Type B pancreatic cell (in vitro differentiated cells): Measurements from ENCODE around the gene COQ2. TPM values are rescaled to one million over a fixed set of nuclear protein-coding genes. Genes with fewer than 3 reads are reported as not detected.

ENCODE experiments used
- DNase-seq: peaks from one replicate; pipeline ENCODE4 v3.0.0; 2021; ENCODE audit warnings: mixed read lengths; ENCODE audit not compliant: unreplicated experiment; ENCODE audit errors: extremely low spot score
- H3K27ac Mint-ChIP-seq: 2 replicates; pipeline ENCODE4 v1.8.0; 2021; ENCODE audit warnings: mild to moderate bottlenecking, mixed read lengths
- H3K27me3 Mint-ChIP-seq: 2 replicates; pipeline ENCODE4 v1.8.0; 2021; ENCODE audit warnings: mixed read lengths
- H3K36me3 Mint-ChIP-seq: 2 replicates; pipeline ENCODE4 v1.8.0; 2021; ENCODE audit warnings: mixed read lengths
- H3K4me1 Mint-ChIP-seq: one replicate; pipeline ENCODE4 v1.8.0; 2021; ENCODE audit warnings: mixed read lengths; ENCODE audit not compliant: unreplicated experiment
- H3K4me3 Mint-ChIP-seq: 2 replicates; pipeline ENCODE4 v1.8.0; 2021; ENCODE audit warnings: mild to moderate bottlenecking, mixed read lengths
- H3K9me3 Mint-ChIP-seq: 2 replicates; pipeline ENCODE4 v1.8.0; 2021; ENCODE audit warnings: mixed read lengths
- CTCF ChIP-seq: fragments of 200-600 bp; sonication (generic); conservative IDR thresholded peaks from 2 replicates; pipeline ENCODE4 v1.5.0; 2021; ENCODE audit warnings: antibody characterized with exemption, mild to moderate bottlenecking
- total RNA-seq: library from RNA; stranded (reverse); gene quantifications from 2 replicates; pipeline ENCODE4 v1.2.1, GENCODE V29; 2021; ENCODE audit warnings: low replicate concordance

Gene COQ2
- total RNA-seq, 1 donor from 2014 or later, result 16.5 TPM

GRCh38 chr4:83216959-83217683 is 67.5 kb downstream of the COQ2 start:
- H3K4me3 Mint-ChIP-seq, result peak overlapping the region; percentile 31
- no peak for DNase-seq
- peak overlapping the region; percentile 76 for H3K27ac Mint-ChIP-seq
- peaks cover 6% of the 10 kb centered on the region for H3K9me3 Mint-ChIP-seq
- peaks cover 19% of the 10 kb centered on the region for H3K4me1 Mint-ChIP-seq
- H3K36me3 Mint-ChIP-seq, result no peaks in the 10 kb centered on the region
- TF ChIP-seq CTCF, result no peak
- no peaks in the 10 kb centered on the region for H3K27me3 Mint-ChIP-seq

GRCh38 chr4:83214079-83214478 is 70.5 kb downstream of the COQ2 start:
- Mint-ChIP-seq H3K36me3 (no peaks in the 10 kb centered on the region), H3K4me1 (peaks cover 13% of the 10 kb centered on the region), H3K27me3 (no peaks in the 10 kb centered on the region), H3K4me3 (no peak overlapping the region), H3K9me3 (peaks cover 8% of the 10 kb centered on the region), H3K27ac (no peak overlapping the region)
- TF ChIP-seq CTCF, result no peak
- no peak for DNase-seq

Other genes with a start within 250 kb of the COQ2 start
- 26.0 and 34.4 TPM in 2 replicates for gene COPS4, start 249.6 kb downstream of the COQ2 start, total RNA-seq
- 38.4 and 60.9 TPM in 2 replicates for gene PLAC8, start 170.1 kb downstream of the COQ2 start, total RNA-seq
- 17.6 and 87.8 TPM in 2 replicates for gene HPSE, start 50.0 kb upstream of the COQ2 start, total RNA-seq
- 18.0 and 20.8 TPM in 2 replicates for gene HELQ, start 171.0 kb upstream of the COQ2 start, total RNA-seq
- 47.8 and 50.1 TPM in 2 replicates for gene MRPS18C, start 171.3 kb upstream of the COQ2 start, total RNA-seq
- 15.7 and 22.8 TPM in 2 replicates for gene ABRAXAS1, start 200.3 kb upstream of the COQ2 start, total RNA-seq